Nephron (organoid): ENCODE measurements around the gene VAPA.
"Not testable (repeated sequence)": the region's sequence is repeated elsewhere in the genome, so short reads cannot be mapped to it uniquely, and the experiment has no call there.

Source experiments
- H3K27ac Mint-ChIP-seq, 3 experiments: 2 replicates each; pipeline ENCODE4 v1.8.0; 2020; ENCODE audit warnings: mixed read lengths in 3 of 3, mild to moderate bottlenecking in 2 of 3, moderate library complexity in 1 of 3
- H3K27me3 Mint-ChIP-seq: 2 replicates; pipeline ENCODE4 v1.8.0; 2021; ENCODE audit warnings: low read depth, mild to moderate bottlenecking, moderate library complexity, mixed read lengths
- H3K36me3 Mint-ChIP-seq: 2 replicates; pipeline ENCODE4 v1.8.0; 2020; ENCODE audit warnings: low read depth, mixed read lengths
- H3K4me1 Mint-ChIP-seq: 2 replicates; pipeline ENCODE4 v1.8.0; 2020; ENCODE audit warnings: mixed read lengths
- H3K4me3 Mint-ChIP-seq, 3 experiments: 2 replicates each; pipeline ENCODE4 v1.8.0; 2020; ENCODE audit warnings: mild to moderate bottlenecking in 3 of 3, mixed read lengths in 3 of 3, moderate library complexity in 2 of 3
- H3K9me3 Mint-ChIP-seq: 2 replicates; pipeline ENCODE4 v1.8.0; 2020; ENCODE audit warnings: mixed read lengths
- CTCF ChIP-seq, 3 experiments: fragments of 200-600 bp; sonication (generic); IDR thresholded peaks; one replicate each; pipeline ENCODE4 v1.5.0; 2021; ENCODE audit warnings: antibody characterized with exemption in 3 of 3; ENCODE audit not compliant: unreplicated experiment in 3 of 3

Gene VAPA

GRCh38 chr18:9890196-9890595 lies 23.6 kb upstream of the VAPA start:
- no peaks in the 10 kb centered on the region for H3K36me3 Mint-ChIP-seq
- no peak for TF ChIP-seq CTCF (IDR thresholded peaks at IDR 0.05; ENCODE audit: unreplicated experiment in 3 of 3)
- H3K27ac Mint-ChIP-seq, result no peak overlapping the region
- no peaks in the 10 kb centered on the region for H3K9me3 Mint-ChIP-seq
- H3K27me3 Mint-ChIP-seq, result no peaks in the 10 kb centered on the region
- H3K4me1 Mint-ChIP-seq, result no peaks in the 10 kb centered on the region
- no peak overlapping the region for H3K4me3 Mint-ChIP-seq

GRCh38 chr18:9890957-9891356 lies 22.9 kb upstream of the VAPA start:
- H3K27me3 Mint-ChIP-seq, result no peaks in the 10 kb centered on the region
- no peaks in the 10 kb centered on the region for H3K36me3 Mint-ChIP-seq

GRCh38 chr18:9891515-9891914 lies 22.3 kb upstream of the VAPA start:
- not testable (repeated sequence) for H3K4me1 Mint-ChIP-seq, H3K4me3 Mint-ChIP-seq, H3K36me3 Mint-ChIP-seq, H3K27ac Mint-ChIP-seq, H3K9me3 Mint-ChIP-seq, H3K27me3 Mint-ChIP-seq

More at GRCh38 chr18:9890957-9891356, 22.9 kb upstream of the VAPA start:
- TF ChIP-seq CTCF (IDR thresholded peaks at IDR 0.05; ENCODE audit: unreplicated experiment in 3 of 3), result no peak
- H3K27ac Mint-ChIP-seq, result no peak overlapping the region
- H3K4me3 Mint-ChIP-seq, result no peak overlapping the region
- H3K9me3 Mint-ChIP-seq, result no peaks in the 10 kb centered on the region
- H3K4me1 Mint-ChIP-seq, result no peaks in the 10 kb centered on the region

GRCh38 chr18:9894454-9895068 lies 19.3 kb upstream of the VAPA start:
- no peaks in the 10 kb centered on the region for H3K9me3 Mint-ChIP-seq
- no peak overlapping the region for H3K4me3 Mint-ChIP-seq
- no peak overlapping the region for H3K27ac Mint-ChIP-seq
- peaks cover 10% of the 10 kb centered on the region for H3K4me1 Mint-ChIP-seq
- no peaks in the 10 kb centered on the region for H3K27me3 Mint-ChIP-seq
- TF ChIP-seq CTCF (IDR thresholded peaks at IDR 0.05; ENCODE audit: unreplicated experiment in 3 of 3), result no peak
- no peaks in the 10 kb centered on the region for H3K36me3 Mint-ChIP-seq

GRCh38 chr18:9897129-9897528 lies 16.7 kb upstream of the VAPA start:
- peaks cover 10% of the 10 kb centered on the region for H3K4me1 Mint-ChIP-seq
- no peaks in the 10 kb centered on the region for H3K36me3 Mint-ChIP-seq
- no peak overlapping the region for H3K27ac Mint-ChIP-seq
- H3K9me3 Mint-ChIP-seq, result no peaks in the 10 kb centered on the region
- no peak for TF ChIP-seq CTCF (IDR thresholded peaks at IDR 0.05; ENCODE audit: unreplicated experiment in 3 of 3)
- H3K27me3 Mint-ChIP-seq, result no peaks in the 10 kb centered on the region
- H3K4me3 Mint-ChIP-seq, result no peak overlapping the region

GRCh38 chr18:9897787-9898291 lies 16.0 kb upstream of the VAPA start:
- H3K4me3 Mint-ChIP-seq, H3K9me3 Mint-ChIP-seq, H3K36me3 Mint-ChIP-seq, H3K27me3 Mint-ChIP-seq, H3K27ac Mint-ChIP-seq: not testable (repeated sequence)
- H3K4me1 Mint-ChIP-seq, result peaks cover 13% of the 10 kb centered on the region

- Mint-ChIP-seq H3K36me3 (no peaks in the 10 kb centered on the region), H3K9me3 (no peaks in the 10 kb centered on the region), H3K27ac (no peak overlapping the region), H3K4me3 (no peak overlapping the region), H3K27me3 (no peaks in the 10 kb centered on the region), H3K4me1 (peaks cover 15% of the 10 kb centered on the region)
- no peak for TF ChIP-seq CTCF (IDR thresholded peaks at IDR 0.05; ENCODE audit: unreplicated experiment in 3 of 3)
Measured at GRCh38 chr18:9898792-9899549, 14.8 kb upstream of the VAPA start.

- not testable (repeated sequence) for H3K27me3 Mint-ChIP-seq, H3K9me3 Mint-ChIP-seq, H3K27ac Mint-ChIP-seq, H3K36me3 Mint-ChIP-seq, H3K4me3 Mint-ChIP-seq
- peaks cover 15% of the 10 kb centered on the region for H3K4me1 Mint-ChIP-seq
Measured at GRCh38 chr18:9899550-9899930, 14.3 kb upstream of the VAPA start.
